GM23338 (cell line): ENCODE data around the gene LEKR1. TPM values are rescaled to one million over a fixed set of nuclear protein-coding genes. Genes with fewer than 3 reads are reported as not detected.

Experiments used
- ATAC-seq: fragments of 200-7000 bp; cut with Tn5 transposase; 3 replicates; pipeline ENCODE4 v1.9.1; 2020
- DNase-seq: peaks from one replicate; pipeline ENCODE4 v3.0.0-alpha.2; 2015; ENCODE audit warnings: low spot score
- H2AFZ ChIP-seq: fragments of 200-600 bp; sonication (generic); 2 replicates; pipeline ENCODE4 v1.8.0; 2016; ENCODE audit warnings: antibody characterized with exemption, mild to moderate bottlenecking, moderate library complexity
- H3F3A ChIP-seq: fragments of 200-600 bp; sonication (generic); replicated peaks from 2 replicates; pipeline ENCODE4 v1.8.0; 2017; ENCODE audit warnings: antibody characterized with exemption, mixed run types, low read depth
- H3K27ac ChIP-seq: fragments of 200-600 bp; sonication (generic); 2 replicates; pipeline ENCODE4 v1.6.1; 2016; ENCODE audit warnings: low read depth
- H3K27me3 ChIP-seq: fragments of 200-600 bp; sonication (generic); 2 replicates; pipeline ENCODE4 v1.8.0; 2016; ENCODE audit warnings: mild to moderate bottlenecking, mixed run types, moderate library complexity; ENCODE audit not compliant: insufficient read depth
- H3K36me3 ChIP-seq: fragments of 200-600 bp; sonication (generic); 2 replicates; pipeline ENCODE4 v1.8.0; 2016; ENCODE audit warnings: mild to moderate bottlenecking; ENCODE audit not compliant: insufficient read depth
- H3K4me1 ChIP-seq: fragments of 200-600 bp; sonication (generic); 2 replicates; pipeline ENCODE4 v1.8.0; 2016; ENCODE audit warnings: mild to moderate bottlenecking, moderate library complexity; ENCODE audit not compliant: insufficient read depth
- H3K4me2 ChIP-seq: fragments of 200-600 bp; sonication (generic); 2 replicates; pipeline ENCODE4 v1.7.1; 2017; ENCODE audit warnings: mixed run types
- H3K4me3 ChIP-seq: fragments of 200-600 bp; sonication (generic); 2 replicates; pipeline ENCODE4 v1.6.1; 2016; ENCODE audit warnings: mixed run types
- H3K79me2 ChIP-seq: fragments of 200-600 bp; sonication (generic); replicated peaks from 2 replicates; pipeline ENCODE4 v1.8.0; 2017; ENCODE audit warnings: mild to moderate bottlenecking; ENCODE audit not compliant: insufficient read depth
- H3K9me2 ChIP-seq: fragments of 200-600 bp; sonication (generic); 2 replicates; pipeline ENCODE4 v1.8.0; 2017; ENCODE audit not compliant: insufficient read depth
- H4K20me1 ChIP-seq: fragments of 200-600 bp; sonication (generic); replicated peaks from 2 replicates; pipeline ENCODE4 v1.8.0; 2017; ENCODE audit warnings: mild to moderate bottlenecking; ENCODE audit not compliant: insufficient read depth
- H3K27ac Mint-ChIP-seq: 2 replicates; pipeline ENCODE4 v1.8.0; 2020; ENCODE audit warnings: inconsistent platforms, mild to moderate bottlenecking, moderate library complexity, mixed read lengths
- H3K27me3 Mint-ChIP-seq: 3 replicates; pipeline ENCODE4 v1.8.0; 2022; ENCODE audit warnings: low read depth, mild to moderate bottlenecking, moderate library complexity, mixed read lengths, inconsistent platforms; ENCODE audit not compliant: insufficient read depth, poor library complexity
- H3K36me3 Mint-ChIP-seq: 3 replicates; pipeline ENCODE4 v1.8.0; 2021; ENCODE audit warnings: low read depth, mild to moderate bottlenecking, inconsistent platforms, moderate library complexity, mixed read lengths
- H3K4me1 Mint-ChIP-seq: 3 replicates; pipeline ENCODE4 v1.8.0; 2020; ENCODE audit warnings: mild to moderate bottlenecking, inconsistent platforms, mixed read lengths
- H3K4me3 Mint-ChIP-seq: 3 replicates; pipeline ENCODE4 v1.8.0; 2021; ENCODE audit warnings: moderate library complexity, mild to moderate bottlenecking, inconsistent platforms, mixed read lengths
- H3K9me3 Mint-ChIP-seq: 3 replicates; pipeline ENCODE4 v1.8.0; 2020; ENCODE audit warnings: moderate library complexity, mild to moderate bottlenecking, inconsistent platforms, mixed read lengths
- CREB1 ChIP-seq: fragments of 250-450 bp; sonication (Bioruptor Pico); IDR thresholded peaks from 2 replicates; pipeline ENCODE4 v1.5.0; 2020; ENCODE audit warnings: low read depth, mild to moderate bottlenecking, moderate library complexity
- EZH2 ChIP-seq: fragments of 200-600 bp; sonication (generic); IDR thresholded peaks from one replicate; pipeline ENCODE4 v1.8.0; 2017; ENCODE audit warnings: antibody characterized with exemption, mild to moderate bottlenecking, low read depth; ENCODE audit not compliant: unreplicated experiment
- EZH2phosphoT487 ChIP-seq: fragments of 200-600 bp; sonication (generic); IDR thresholded peaks from one replicate; pipeline ENCODE4 v1.8.1; 2018; ENCODE audit warnings: antibody characterized with exemption; ENCODE audit not compliant: unreplicated experiment
- JUNB ChIP-seq: IDR thresholded peaks from one replicate; pipeline ENCODE4 v1.6.1; 2016; ENCODE audit warnings: antibody characterized with exemption; ENCODE audit not compliant: unreplicated experiment
- NANOG ChIP-seq: IDR thresholded peaks from 2 replicates; pipeline ENCODE4 v1.6.1; 2016; ENCODE audit warnings: antibody characterized with exemption, borderline replicate concordance
- POLR2AphosphoS5 ChIP-seq: IDR thresholded peaks from 2 replicates; pipeline ENCODE4 v1.6.1; 2016; ENCODE audit warnings: antibody characterized with exemption, low read depth
- STAT1 ChIP-seq: IDR thresholded peaks from one replicate; pipeline ENCODE4 v1.6.1; 2016; ENCODE audit warnings: antibody characterized with exemption; ENCODE audit not compliant: unreplicated experiment
- ZNF114 ChIP-seq: fragments of 250-450 bp; sonication (Bioruptor Pico); IDR thresholded peaks from 2 replicates; pipeline ENCODE4 v1.5.0; 2020; ENCODE audit warnings: mild to moderate bottlenecking, moderate library complexity
- ZNF331 ChIP-seq: fragments of 250-450 bp; sonication (Bioruptor Pico); IDR thresholded peaks from 2 replicates; pipeline ENCODE4 v1.5.0; 2020; ENCODE audit warnings: low read depth, mild to moderate bottlenecking, moderate library complexity
- polyA plus RNA-seq: library from polyadenylated mRNA; unstranded; fragments of >200 nt; fragmentation: Nextera tagmentation; extraction: Ambion mirVana; gene quantifications from 2 replicates; pipeline ENCODE4 v1.2.1, GENCODE V29; 2016
- total RNA-seq: library from RNA; depleted of rRNA; stranded (reverse); fragments of >200 nt; shearing (Covaris generic); gene quantifications from 2 replicates; pipeline ENCODE4 v1.2.3, GENCODE V29; 2014
- TF ChIP-seq, protein P1 (sequence below), 2 experiments: fragments of 200-600 bp in 1 of 2; sonication (generic) in 1 of 2; conservative IDR thresholded peaks; 2 replicates each; pipeline versions ENCODE4 v1.5.1 to v1.6.1; 2016 to 2017; ENCODE audit warnings: antibody characterized with exemption in 2 of 2, low read depth in 2 of 2, mild to moderate bottlenecking in 2 of 2, moderate library complexity in 1 of 2
- TF ChIP-seq, protein P2 (sequence below): IDR thresholded peaks from 2 replicates; pipeline ENCODE4 v1.6.1; 2016; ENCODE audit warnings: antibody characterized with exemption
- TF ChIP-seq, protein P3 (sequence below): fragments of 250-450 bp; sonication (Bioruptor Pico); IDR thresholded peaks from 2 replicates; pipeline ENCODE4 v1.5.0; 2020; ENCODE audit warnings: mild to moderate bottlenecking, moderate library complexity
- TF ChIP-seq, protein P4 (sequence below): IDR thresholded peaks from one replicate; pipeline ENCODE4 v1.6.1; 2018; ENCODE audit warnings: antibody characterized with exemption; ENCODE audit not compliant: unreplicated experiment

The LEKR1 gene
- total and polyA plus RNA-seq, 2 experiments from 2014 or later, result not detected

DNA sequence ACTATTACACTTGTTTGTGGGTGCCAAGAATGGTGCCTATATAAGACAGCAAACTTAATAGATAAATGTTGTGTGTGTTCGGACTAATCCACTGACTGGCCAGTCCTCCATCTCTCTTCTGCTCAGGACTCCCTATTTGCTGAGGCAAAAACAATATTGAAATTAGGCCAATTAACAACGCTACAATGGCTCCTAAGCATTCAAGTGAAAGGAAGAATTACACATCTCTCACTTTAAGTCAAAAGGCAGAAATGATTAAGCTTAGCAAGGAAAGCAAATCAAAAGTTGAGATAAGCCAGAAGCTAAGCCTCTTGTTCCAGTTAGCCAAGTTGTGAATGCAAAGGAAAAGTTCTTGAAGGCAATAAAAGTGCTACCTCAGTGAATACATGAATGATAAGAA, 206.8 kb downstream of the LEKR1 start:
- no peaks in the 10 kb centered on the region for H3K4me1 ChIP-seq
- DNase-seq (no peak), ATAC-seq (no peak)
- no peaks in the 10 kb centered on the region for H4K20me1 ChIP-seq
- H3K9me2 ChIP-seq, result no peaks in the 10 kb centered on the region
- no peak overlapping the region for H3K4me2 ChIP-seq
- H3K36me3 ChIP-seq, result no peaks in the 10 kb centered on the region
- H3K9me3 Mint-ChIP-seq, result no peaks in the 10 kb centered on the region
- TF ChIP-seq, protein P1, sequence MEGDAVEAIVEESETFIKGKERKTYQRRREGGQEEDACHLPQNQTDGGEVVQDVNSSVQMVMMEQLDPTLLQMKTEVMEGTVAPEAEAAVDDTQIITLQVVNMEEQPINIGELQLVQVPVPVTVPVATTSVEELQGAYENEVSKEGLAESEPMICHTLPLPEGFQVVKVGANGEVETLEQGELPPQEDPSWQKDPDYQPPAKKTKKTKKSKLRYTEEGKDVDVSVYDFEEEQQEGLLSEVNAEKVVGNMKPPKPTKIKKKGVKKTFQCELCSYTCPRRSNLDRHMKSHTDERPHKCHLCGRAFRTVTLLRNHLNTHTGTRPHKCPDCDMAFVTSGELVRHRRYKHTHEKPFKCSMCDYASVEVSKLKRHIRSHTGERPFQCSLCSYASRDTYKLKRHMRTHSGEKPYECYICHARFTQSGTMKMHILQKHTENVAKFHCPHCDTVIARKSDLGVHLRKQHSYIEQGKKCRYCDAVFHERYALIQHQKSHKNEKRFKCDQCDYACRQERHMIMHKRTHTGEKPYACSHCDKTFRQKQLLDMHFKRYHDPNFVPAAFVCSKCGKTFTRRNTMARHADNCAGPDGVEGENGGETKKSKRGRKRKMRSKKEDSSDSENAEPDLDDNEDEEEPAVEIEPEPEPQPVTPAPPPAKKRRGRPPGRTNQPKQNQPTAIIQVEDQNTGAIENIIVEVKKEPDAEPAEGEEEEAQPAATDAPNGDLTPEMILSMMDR (conservative IDR thresholded peaks at IDR 0.05; ENCODE audit: low read depth in 2 of 2), result no peak
- TF ChIP-seq, protein P2, sequence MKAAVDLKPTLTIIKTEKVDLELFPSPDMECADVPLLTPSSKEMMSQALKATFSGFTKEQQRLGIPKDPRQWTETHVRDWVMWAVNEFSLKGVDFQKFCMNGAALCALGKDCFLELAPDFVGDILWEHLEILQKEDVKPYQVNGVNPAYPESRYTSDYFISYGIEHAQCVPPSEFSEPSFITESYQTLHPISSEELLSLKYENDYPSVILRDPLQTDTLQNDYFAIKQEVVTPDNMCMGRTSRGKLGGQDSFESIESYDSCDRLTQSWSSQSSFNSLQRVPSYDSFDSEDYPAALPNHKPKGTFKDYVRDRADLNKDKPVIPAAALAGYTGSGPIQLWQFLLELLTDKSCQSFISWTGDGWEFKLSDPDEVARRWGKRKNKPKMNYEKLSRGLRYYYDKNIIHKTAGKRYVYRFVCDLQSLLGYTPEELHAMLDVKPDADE, result no peak
- no peak for TF ChIP-seq STAT1
- TF ChIP-seq ZNF114, result no peak
- TF ChIP-seq POLR2AphosphoS5, result no peak
- TF ChIP-seq ZNF331 (CRISPR knock-in tag), result no peak
- TF ChIP-seq, protein P3, sequence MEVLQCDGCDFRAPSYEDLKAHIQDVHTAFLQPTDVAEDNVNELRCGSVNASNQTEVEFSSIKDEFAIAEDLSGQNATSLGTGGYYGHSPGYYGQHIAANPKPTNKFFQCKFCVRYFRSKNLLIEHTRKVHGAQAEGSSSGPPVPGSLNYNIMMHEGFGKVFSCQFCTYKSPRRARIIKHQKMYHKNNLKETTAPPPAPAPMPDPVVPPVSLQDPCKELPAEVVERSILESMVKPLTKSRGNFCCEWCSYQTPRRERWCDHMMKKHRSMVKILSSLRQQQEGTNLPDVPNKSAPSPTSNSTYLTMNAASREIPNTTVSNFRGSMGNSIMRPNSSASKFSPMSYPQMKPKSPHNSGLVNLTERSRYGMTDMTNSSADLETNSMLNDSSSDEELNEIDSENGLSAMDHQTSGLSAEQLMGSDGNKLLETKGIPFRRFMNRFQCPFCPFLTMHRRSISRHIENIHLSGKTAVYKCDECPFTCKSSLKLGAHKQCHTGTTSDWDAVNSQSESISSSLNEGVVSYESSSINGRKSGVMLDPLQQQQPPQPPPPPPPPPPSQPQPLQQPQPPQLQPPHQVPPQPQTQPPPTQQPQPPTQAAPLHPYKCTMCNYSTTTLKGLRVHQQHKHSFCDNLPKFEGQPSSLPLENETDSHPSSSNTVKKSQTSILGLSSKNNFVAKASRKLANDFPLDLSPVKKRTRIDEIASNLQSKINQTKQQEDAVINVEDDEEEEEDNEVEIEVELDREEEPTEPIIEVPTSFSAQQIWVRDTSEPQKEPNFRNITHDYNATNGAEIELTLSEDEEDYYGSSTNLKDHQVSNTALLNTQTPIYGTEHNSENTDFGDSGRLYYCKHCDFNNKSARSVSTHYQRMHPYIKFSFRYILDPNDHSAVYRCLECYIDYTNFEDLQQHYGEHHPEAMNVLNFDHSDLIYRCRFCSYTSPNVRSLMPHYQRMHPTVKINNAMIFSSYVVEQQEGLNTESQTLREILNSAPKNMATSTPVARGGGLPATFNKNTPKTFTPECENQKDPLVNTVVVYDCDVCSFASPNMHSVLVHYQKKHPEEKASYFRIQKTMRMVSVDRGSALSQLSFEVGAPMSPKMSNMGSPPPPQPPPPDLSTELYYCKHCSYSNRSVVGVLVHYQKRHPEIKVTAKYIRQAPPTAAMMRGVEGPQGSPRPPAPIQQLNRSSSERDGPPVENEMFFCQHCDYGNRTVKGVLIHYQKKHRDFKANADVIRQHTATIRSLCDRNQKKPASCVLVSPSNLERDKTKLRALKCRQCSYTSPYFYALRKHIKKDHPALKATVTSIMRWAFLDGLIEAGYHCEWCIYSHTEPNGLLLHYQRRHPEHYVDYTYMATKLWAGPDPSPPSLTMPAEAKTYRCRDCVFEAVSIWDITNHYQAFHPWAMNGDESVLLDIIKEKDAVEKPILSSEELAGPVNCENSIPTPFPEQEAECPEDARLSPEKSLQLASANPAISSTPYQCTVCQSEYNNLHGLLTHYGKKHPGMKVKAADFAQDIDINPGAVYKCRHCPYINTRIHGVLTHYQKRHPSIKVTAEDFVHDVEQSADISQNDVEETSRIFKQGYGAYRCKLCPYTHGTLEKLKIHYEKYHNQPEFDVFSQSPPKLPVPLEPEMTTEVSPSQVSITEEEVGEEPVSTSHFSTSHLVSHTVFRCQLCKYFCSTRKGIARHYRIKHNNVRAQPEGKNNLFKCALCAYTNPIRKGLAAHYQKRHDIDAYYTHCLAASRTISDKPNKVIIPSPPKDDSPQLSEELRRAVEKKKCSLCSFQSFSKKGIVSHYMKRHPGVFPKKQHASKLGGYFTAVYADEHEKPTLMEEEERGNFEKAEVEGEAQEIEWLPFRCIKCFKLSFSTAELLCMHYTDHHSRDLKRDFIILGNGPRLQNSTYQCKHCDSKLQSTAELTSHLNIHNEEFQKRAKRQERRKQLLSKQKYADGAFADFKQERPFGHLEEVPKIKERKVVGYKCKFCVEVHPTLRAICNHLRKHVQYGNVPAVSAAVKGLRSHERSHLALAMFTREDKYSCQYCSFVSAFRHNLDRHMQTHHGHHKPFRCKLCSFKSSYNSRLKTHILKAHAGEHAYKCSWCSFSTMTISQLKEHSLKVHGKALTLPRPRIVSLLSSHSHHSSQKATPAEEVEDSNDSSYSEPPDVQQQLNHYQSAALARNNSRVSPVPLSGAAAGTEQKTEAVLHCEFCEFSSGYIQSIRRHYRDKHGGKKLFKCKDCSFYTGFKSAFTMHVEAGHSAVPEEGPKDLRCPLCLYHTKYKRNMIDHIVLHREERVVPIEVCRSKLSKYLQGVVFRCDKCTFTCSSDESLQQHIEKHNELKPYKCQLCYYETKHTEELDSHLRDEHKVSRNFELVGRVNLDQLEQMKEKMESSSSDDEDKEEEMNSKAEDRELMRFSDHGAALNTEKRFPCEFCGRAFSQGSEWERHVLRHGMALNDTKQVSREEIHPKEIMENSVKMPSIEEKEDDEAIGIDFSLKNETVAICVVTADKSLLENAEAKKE (CRISPR knock-in tag), result no peak
- TF ChIP-seq NANOG, result no peak
- TF ChIP-seq JUNB, result no peak
- TF ChIP-seq EZH2, result no peak
- no peak for TF ChIP-seq EZH2phosphoT487
- TF ChIP-seq CREB1 (CRISPR knock-in tag), result no peak
- TF ChIP-seq, protein P4, sequence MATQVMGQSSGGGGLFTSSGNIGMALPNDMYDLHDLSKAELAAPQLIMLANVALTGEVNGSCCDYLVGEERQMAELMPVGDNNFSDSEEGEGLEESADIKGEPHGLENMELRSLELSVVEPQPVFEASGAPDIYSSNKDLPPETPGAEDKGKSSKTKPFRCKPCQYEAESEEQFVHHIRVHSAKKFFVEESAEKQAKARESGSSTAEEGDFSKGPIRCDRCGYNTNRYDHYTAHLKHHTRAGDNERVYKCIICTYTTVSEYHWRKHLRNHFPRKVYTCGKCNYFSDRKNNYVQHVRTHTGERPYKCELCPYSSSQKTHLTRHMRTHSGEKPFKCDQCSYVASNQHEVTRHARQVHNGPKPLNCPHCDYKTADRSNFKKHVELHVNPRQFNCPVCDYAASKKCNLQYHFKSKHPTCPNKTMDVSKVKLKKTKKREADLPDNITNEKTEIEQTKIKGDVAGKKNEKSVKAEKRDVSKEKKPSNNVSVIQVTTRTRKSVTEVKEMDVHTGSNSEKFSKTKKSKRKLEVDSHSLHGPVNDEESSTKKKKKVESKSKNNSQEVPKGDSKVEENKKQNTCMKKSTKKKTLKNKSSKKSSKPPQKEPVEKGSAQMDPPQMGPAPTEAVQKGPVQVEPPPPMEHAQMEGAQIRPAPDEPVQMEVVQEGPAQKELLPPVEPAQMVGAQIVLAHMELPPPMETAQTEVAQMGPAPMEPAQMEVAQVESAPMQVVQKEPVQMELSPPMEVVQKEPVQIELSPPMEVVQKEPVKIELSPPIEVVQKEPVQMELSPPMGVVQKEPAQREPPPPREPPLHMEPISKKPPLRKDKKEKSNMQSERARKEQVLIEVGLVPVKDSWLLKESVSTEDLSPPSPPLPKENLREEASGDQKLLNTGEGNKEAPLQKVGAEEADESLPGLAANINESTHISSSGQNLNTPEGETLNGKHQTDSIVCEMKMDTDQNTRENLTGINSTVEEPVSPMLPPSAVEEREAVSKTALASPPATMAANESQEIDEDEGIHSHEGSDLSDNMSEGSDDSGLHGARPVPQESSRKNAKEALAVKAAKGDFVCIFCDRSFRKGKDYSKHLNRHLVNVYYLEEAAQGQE, result no peak
- H3K27me3 Mint-ChIP-seq, result peaks cover 3% of the 10 kb centered on the region
- H3K79me2 ChIP-seq, result no peaks in the 10 kb centered on the region
- no peak overlapping the region for H2AFZ ChIP-seq
- no peaks in the 10 kb centered on the region for H3K27me3 ChIP-seq
- no peak overlapping the region for H3K4me3 ChIP-seq
- no peaks in the 10 kb centered on the region for H3F3A ChIP-seq
- no peaks in the 10 kb centered on the region; the same call in 2 of the 3 replicates for H3K4me1 Mint-ChIP-seq
- H3K27ac ChIP-seq, result no peak overlapping the region
- H3K4me3 Mint-ChIP-seq, result no peak overlapping the region
- no peaks in the 10 kb centered on the region for H3K36me3 Mint-ChIP-seq
- H3K27ac Mint-ChIP-seq, result no peak overlapping the region
